Lung (tissue), 12 donors: ENCODE data around the gene TEX55. TPM values are rescaled to one million over a fixed set of nuclear protein-coding genes. Genes with fewer than 3 reads are reported as not detected.
"Not testable (repeated sequence)": the region's sequence is repeated elsewhere in the genome, so short reads cannot be mapped to it uniquely, and the experiment has no call there.

Experiments
- ATAC-seq: fragments of 200-7000 bp; cut with Tn5 transposase; one replicate; pipeline ENCODE4 v1.9.1; 2020; ENCODE audit warnings: moderate number of reproducible peaks; ENCODE audit not compliant: insufficient read depth, low FRiP score
- DNase-seq, 3 donors: peaks; one replicate each; pipeline ENCODE4 v3.0.0-alpha.2; 2013 to 2017
- H3K27ac ChIP-seq, 2 donors: one replicate each; pipeline ENCODE4 v1.5.1; 2013; ENCODE audit warnings: mild to moderate bottlenecking in 2 of 2, moderate library complexity in 2 of 2, control low read depth in 1 of 2, inconsistent platforms in 1 of 2, low read depth in 1 of 2, low read length in 1 of 2
- H3K27me3 ChIP-seq, 3 donors: one replicate each; pipeline ENCODE4 v1.5.1; 2013; ENCODE audit warnings: low read length in 2 of 3; ENCODE audit not compliant: control insufficient read depth in 3 of 3, insufficient read depth in 3 of 3
- H3K36me3 ChIP-seq, 4 donors: one replicate each; pipeline ENCODE4 v1.5.1; 2013; ENCODE audit warnings: low read length in 4 of 4, mild to moderate bottlenecking in 1 of 4, moderate library complexity in 1 of 4; ENCODE audit not compliant: control insufficient read depth in 4 of 4, insufficient read depth in 4 of 4
- H3K4me1 ChIP-seq, 5 donors: one replicate each; pipeline ENCODE4 v1.5.1; 2013; ENCODE audit warnings: low read length in 5 of 5, mild to moderate bottlenecking in 2 of 5, moderate library complexity in 1 of 5; ENCODE audit not compliant: control insufficient read depth in 5 of 5, insufficient read depth in 5 of 5
- H3K4me3 ChIP-seq: one replicate; pipeline ENCODE4 v1.5.1; 2013; ENCODE audit warnings: mild to moderate bottlenecking, control low read depth, moderate library complexity
- H3K9ac ChIP-seq, 2 donors: one replicate each; pipeline ENCODE4 v1.5.1; 2013; ENCODE audit warnings: low read length in 2 of 2, control low read depth in 1 of 2; ENCODE audit not compliant: insufficient read depth in 1 of 2
- H3K9me3 ChIP-seq, 4 donors: one replicate each; pipeline ENCODE4 v1.5.1; 2013; ENCODE audit warnings: low read length in 3 of 4, mild to moderate bottlenecking in 1 of 4, moderate library complexity in 1 of 4; ENCODE audit not compliant: control insufficient read depth in 4 of 4, insufficient read depth in 3 of 4
- CTCF ChIP-seq: IDR thresholded peaks from 2 replicates; pipeline ENCODE4 v1.5.1; 2012; ENCODE audit warnings: mild to moderate bottlenecking; ENCODE audit errors: control extremely low read depth, extremely low read depth
- WGBS, 2 donors: extraction: QIAGEN DNeasy Blood & Tissue Kit; methylation state at CpG; one replicate each; pipeline ENCODE4 v1.1.7; 2013; 5-methylcytosine and 5-hydroxymethylcytosine counted together
- polyA plus RNA-seq, 2 donors: library from polyadenylated mRNA; stranded (reverse); fragments of 200-250 nt; gene quantifications; one replicate each; pipeline ENCODE4 v1.2.1, GENCODE V29; 2013
- total RNA-seq, 2 donors: library from RNA; depleted of rRNA in 1 of 2; stranded (reverse); fragments of >200 nt in 1 of 2; gene quantifications; one replicate each; pipeline ENCODE4 v1.2.1, GENCODE V29; 2014 to 2021
- donor health status: control.
- donor health status: control.
- donor health status: Bipolar disorder and iron deficiency.
- donor health status: healthy.
- donor health status: DM: yes; HTN: yes; CAD: no.

The TEX55 gene
- total and polyA plus RNA-seq, 4 donors, result 0.06 TPM; not detected in 3

GRCh38 chr3:119122350-119122749, 23.6 kb upstream of the TEX55 start:
- H3K9ac ChIP-seq, result no peak overlapping the region
- no peaks in the 10 kb centered on the region for H3K27me3 ChIP-seq
- H3K4me1 ChIP-seq, result no peaks in the 10 kb centered on the region
- peaks cover 0 to 7% (median 0%) of the 10 kb centered on the region in 4 donors for H3K9me3 ChIP-seq
- H3K4me3 ChIP-seq, result no peak overlapping the region
- no peaks in the 10 kb centered on the region for H3K36me3 ChIP-seq
- DNase-seq (no peak), ATAC-seq (no peak)
- H3K27ac ChIP-seq, result no peak overlapping the region
- TF ChIP-seq CTCF, result no peak
- WGBS, 2 donors, result 46 to 59% methylated on average over 3 of the region's 3 CpGs

- Histone ChIP-seq H3K4me3 (no peak overlapping the region), H3K36me3 (no peaks in the 10 kb centered on the region), H3K27ac (no peak overlapping the region), H3K9me3 (no peaks in the 10 kb centered on the region), H3K4me1 (no peaks in the 10 kb centered on the region), H3K9ac (no peak overlapping the region), H3K27me3 (no peaks in the 10 kb centered on the region)
- DNase-seq (no peak), ATAC-seq (no peak)
- no peak for TF ChIP-seq CTCF
- 91 to 93% methylated on average over 10 of the region's 10 CpGs for WGBS, 2 donors
Measured at GRCh38 chr3:119125342-119125741, 20.6 kb upstream of the TEX55 start.

- no peaks in the 10 kb centered on the region for H3K4me1 ChIP-seq
- 78 to 82% methylated on average over 16 to 17 of the region's 17 CpGs for WGBS, 2 donors
- no peak overlapping the region for H3K4me3 ChIP-seq
- no peak for TF ChIP-seq CTCF
- H3K27me3 ChIP-seq, result no peaks in the 10 kb centered on the region
- no peak overlapping the region for H3K9ac ChIP-seq
- no peak for ATAC-seq
- DNase-seq, result no peak
- no peak overlapping the region for H3K27ac ChIP-seq
- no peaks in the 10 kb centered on the region for H3K9me3 ChIP-seq
- H3K36me3 ChIP-seq, result no peaks in the 10 kb centered on the region
Measured at GRCh38 chr3:119125742-119126504, 20.0 kb upstream of the TEX55 start.

GRCh38 chr3:119130291-119130690, 15.7 kb upstream of the TEX55 start:
- H3K27me3 ChIP-seq, H3K9ac ChIP-seq, H3K27ac ChIP-seq, DNase-seq, H3K9me3 ChIP-seq, H3K4me3 ChIP-seq, H3K36me3 ChIP-seq, ATAC-seq, H3K4me1 ChIP-seq: not testable (repeated sequence)
- 54 to 56% methylated on average over 7 of the region's 7 CpGs for WGBS, 2 donors

GRCh38 chr3:119132291-119132690, 13.7 kb upstream of the TEX55 start:
- not testable (repeated sequence) for DNase-seq, H3K4me3 ChIP-seq, H3K36me3 ChIP-seq, H3K27me3 ChIP-seq, H3K27ac ChIP-seq, H3K9me3 ChIP-seq, H3K4me1 ChIP-seq, ATAC-seq, H3K9ac ChIP-seq
- 93 to 99% methylated on average over 4 of the region's 4 CpGs for WGBS, 2 donors

- WGBS, 2 donors, result 69 to 87% methylated on average over 4 of the region's 4 CpGs
- DNase-seq, H3K4me1 ChIP-seq, H3K9ac ChIP-seq, H3K36me3 ChIP-seq, H3K9me3 ChIP-seq, ATAC-seq, H3K27ac ChIP-seq, H3K27me3 ChIP-seq, H3K4me3 ChIP-seq: not testable (repeated sequence)
Measured at GRCh38 chr3:119139360-119139759, 6.6 kb upstream of the TEX55 start.
